Motor neuron (in vitro differentiated cells): ENCODE measurements around the gene PCDHGA7. TPM values are rescaled to one million over a fixed set of nuclear protein-coding genes. Genes with fewer than 3 reads are reported as not detected.
"Not testable (repeated sequence)": the region's sequence is repeated elsewhere in the genome, so short reads cannot be mapped to it uniquely, and the experiment has no call there.

ENCODE experiments used
- ATAC-seq, 8 experiments: fragments of 200-7000 bp; cut with Tn5 transposase; replicated peaks in 6 of 8; 2 replicates each; pipeline ENCODE4 v1.8.0; 2021; ENCODE audit warnings: mild to moderate bottlenecking in 8 of 8, moderate library complexity in 8 of 8
- H3K27ac ChIP-seq, 2 donors: fragments of 250-450 bp; sonication (Bioruptor Pico); 2 replicates each; pipeline ENCODE4 v1.9.0; 2021; ENCODE audit warnings: antibody characterized with exemption in 2 of 2, mild to moderate bottlenecking in 2 of 2, moderate library complexity in 1 of 2
- H3K4me1 ChIP-seq, 2 donors: fragments of 250-450 bp; sonication (Bioruptor Pico); replicated peaks in 1 of 2; 2 replicates each; pipeline ENCODE4 v1.6.1; 2021; ENCODE audit warnings: antibody characterized with exemption in 2 of 2, mild to moderate bottlenecking in 2 of 2, moderate library complexity in 1 of 2
- H3K4me3 ChIP-seq, 5 donors: fragments of 250-450 bp; sonication (Bioruptor Pico); 2 replicates each; pipeline ENCODE4 v1.9.0; 2021; ENCODE audit warnings: antibody characterized with exemption in 5 of 5, mild to moderate bottlenecking in 5 of 5, moderate library complexity in 4 of 5
- WGBS, 10 experiments: fragments of 450-650 bp; shearing (Covaris generic); methylation state at CpG; one replicate each; pipeline ENCODE4 v1.0.0; 2022; 5-methylcytosine and 5-hydroxymethylcytosine counted together
- in situ Hi-C, 9 experiments: fragments of 400-800 bp; cut with MboI; loops; one replicate each; pipeline ENCODE4 v1.15.0; 2021; ENCODE audit warnings: low sequenced_read_pairs in 9 of 9, low pct_unique_long_range_greater_than_20kb in 2 of 9; ENCODE audit not compliant: unreplicated experiment in 9 of 9
- total RNA-seq, 8 experiments: library from RNA; unstranded; fragments of 300-600 nt; gene quantifications; 2 replicates each; pipeline versions ENCODE4 v1.2.3 to v1.2.4, GENCODE V29; 2022

The PCDHGA7 gene
- total RNA-seq, 8 experiments from 2014 or later, result 0.16 to 5.8 (median 0.52) TPM

- 94 to 98% (median 98%) methylated on average over 3 to 14 of the region's 38 CpGs; no CpG with 5 or more reads in 7 of the 10 experiments for WGBS, 10 experiments
- H3K27ac ChIP-seq, H3K4me3 ChIP-seq, in situ Hi-C loops, H3K4me1 ChIP-seq, ATAC-seq: not testable (repeated sequence)
These were observed 49.8 kb downstream of the PCDHGA7 start for GRCh38 chr5:141432308-141432707.

- ATAC-seq, H3K4me3 ChIP-seq, H3K4me1 ChIP-seq, in situ Hi-C loops, H3K27ac ChIP-seq: not testable (repeated sequence)
- WGBS, 10 experiments, result 31 to 100% (median 85%) methylated on average over 1 to 16 of the region's 29 CpGs; no CpG with 5 or more reads in 2 of the 10 experiments
These were observed 50.2 kb downstream of the PCDHGA7 start for GRCh38 chr5:141432726-141433125.

DNA sequence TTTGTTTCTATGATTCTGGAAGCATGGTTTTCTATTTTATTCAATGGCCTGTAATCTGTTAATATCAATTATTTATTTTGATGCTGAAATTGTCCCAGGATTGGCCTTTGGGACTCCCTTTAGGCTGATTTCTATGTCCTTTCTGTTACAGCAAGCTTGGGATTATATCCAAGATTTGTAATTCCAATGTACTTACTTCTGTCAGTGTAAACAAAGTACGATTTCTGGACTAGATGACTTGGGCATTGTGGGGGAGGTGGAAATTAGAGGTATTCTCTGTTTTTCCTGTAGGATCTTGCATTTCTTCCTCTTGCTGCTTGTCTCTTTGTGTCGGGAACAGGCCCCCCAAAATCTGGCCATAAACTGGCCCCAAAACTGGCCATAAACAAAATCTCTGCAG is 51.5 kb downstream of the PCDHGA7 start:
- WGBS, 10 experiments, result 17 to 100% (median 66%) methylated on average over 1 to 2 of the region's 2 CpGs; no CpG with 5 or more reads in 2 of the 10 experiments
- Histone ChIP-seq H3K27ac (no peak overlapping the region), H3K4me1 (no peaks in the 10 kb centered on the region), H3K4me3 (no peak overlapping the region)
- no peak for ATAC-seq
- in situ Hi-C loops, result no loop called here

Other genes with a start within 250 kb of the PCDHGA7 start
- gene PCDHB5, start 247.5 kb upstream of the PCDHGA7 start, total RNA-seq, result 10 to 100 TPM in 3 of 8 experiments, 1 to 10 TPM in 1, under 1 TPM in 3, not detected in 1; 0.27 to 51.6 (median 8.5) TPM
- 1 to 10 TPM in 4 of 8 experiments, under 1 TPM in 3, not detected in 1; 0.28 to 2.8 (median 2.3) TPM for gene PCDHB6, start 232.7 kb upstream of the PCDHGA7 start, total RNA-seq
- gene PCDHB7, start 210.1 kb upstream of the PCDHGA7 start, total RNA-seq, result 1 to 10 TPM in 3 of 8 experiments, under 1 TPM in 5; 0.20 to 2.0 (median 0.50) TPM
- gene PCDHB8, start 205.0 kb upstream of the PCDHGA7 start, total RNA-seq, result 1 to 10 TPM in 4 of 8 experiments, under 1 TPM in 4; 0.11 to 4.4 (median 1.8) TPM
- gene PCDHB16, start 200.4 kb upstream of the PCDHGA7 start, total RNA-seq, result 1 to 10 TPM in 5 of 8 experiments, under 1 TPM in 3; 0.25 to 3.4 (median 1.8) TPM
- 10 to 100 TPM in 1 of 8 experiments, 1 to 10 TPM in 6, under 1 TPM in 1; 0.72 to 10.1 (median 2.3) TPM for gene PCDHB9, start 195.6 kb upstream of the PCDHGA7 start, total RNA-seq
- gene PCDHB10, start 190.4 kb upstream of the PCDHGA7 start, total RNA-seq, result 10 to 100 TPM in 1 of 8 experiments, 1 to 10 TPM in 4, under 1 TPM in 3; 0.20 to 25.4 (median 5.5) TPM
- 1 to 10 TPM in 6 of 8 experiments, under 1 TPM in 2; 0.46 to 6.1 (median 3.4) TPM for gene PCDHB11, start 183.1 kb upstream of the PCDHGA7 start, total RNA-seq
- gene PCDHB12, start 174.0 kb upstream of the PCDHGA7 start, total RNA-seq, result 1 to 10 TPM in 5 of 8 experiments, under 1 TPM in 3; 0.31 to 8.9 (median 2.9) TPM
- 1 to 10 TPM in 7 of 8 experiments, under 1 TPM in 1; 0.25 to 6.7 (median 2.9) TPM for gene PCDHB13, start 168.8 kb upstream of the PCDHGA7 start, total RNA-seq
- gene PCDHB14, start 159.4 kb upstream of the PCDHGA7 start, total RNA-seq, result 10 to 100 TPM in 1 of 8 experiments, 1 to 10 TPM in 7; 1.2 to 16.7 (median 6.5) TPM
- 1 to 10 TPM in 6 of 8 experiments, under 1 TPM in 2; 0.25 to 8.6 (median 3.5) TPM for gene PCDHB15, start 137.3 kb upstream of the PCDHGA7 start, total RNA-seq
- gene SLC25A2, start 78.7 kb upstream of the PCDHGA7 start, total RNA-seq, result 1 to 10 TPM in 1 of 8 experiments, under 1 TPM in 5, not detected in 2; 0.14 to 1.4 (median 0.54) TPM
- 100 to 1,000 TPM in 2 of 8 experiments, 10 to 100 TPM in 6; 58.8 to 118 (median 71.3) TPM for gene TAF7, start 62.0 kb upstream of the PCDHGA7 start, total RNA-seq
- 1 to 10 TPM in 2 of 8 experiments, under 1 TPM in 6; 0.23 to 1.3 (median 0.79) TPM for gene PCDHGA1, start 52.2 kb upstream of the PCDHGA7 start, total RNA-seq
- 1 to 10 TPM in 2 of 8 experiments, under 1 TPM in 6; 0.16 to 1.5 (median 0.34) TPM for gene PCDHGA2, start 44.0 kb upstream of the PCDHGA7 start, total RNA-seq
- gene PCDHGA3, start 38.9 kb upstream of the PCDHGA7 start, total RNA-seq, result 10 to 100 TPM in 1 of 8 experiments, 1 to 10 TPM in 1, under 1 TPM in 6; 0.05 to 32.1 (median 0.65) TPM
- gene PCDHGB1, start 32.6 kb upstream of the PCDHGA7 start, total RNA-seq, result 1 to 10 TPM in 3 of 8 experiments, under 1 TPM in 5; 0.33 to 4.4 (median 0.83) TPM
- 1 to 10 TPM in 5 of 8 experiments, under 1 TPM in 3; 0.22 to 3.2 (median 1.4) TPM for gene PCDHGA4, start 27.7 kb upstream of the PCDHGA7 start, total RNA-seq
- gene PCDHGB2, start 22.7 kb upstream of the PCDHGA7 start, total RNA-seq, result 10 to 100 TPM in 1 of 8 experiments, 1 to 10 TPM in 2, under 1 TPM in 5; 0.41 to 10.7 (median 0.83) TPM
- gene PCDHGA5, start 18.6 kb upstream of the PCDHGA7 start, total RNA-seq, result 1 to 10 TPM in 2 of 8 experiments, under 1 TPM in 6; 0.16 to 5.2 (median 0.50) TPM
- 1 to 10 TPM in 3 of 8 experiments, under 1 TPM in 5; 0.22 to 6.5 (median 0.59) TPM for gene PCDHGB3, start 12.5 kb upstream of the PCDHGA7 start, total RNA-seq
- 1 to 10 TPM in 4 of 8 experiments, under 1 TPM in 4; 0.11 to 6.9 (median 0.88) TPM for gene PCDHGA6, start 8.9 kb upstream of the PCDHGA7 start, total RNA-seq
- 10 to 100 TPM in 1 of 8 experiments, 1 to 10 TPM in 5, under 1 TPM in 2; 0.22 to 92.9 (median 1.4) TPM for gene PCDHGB4, start 5.0 kb downstream of the PCDHGA7 start, total RNA-seq
- 1 to 10 TPM in 2 of 8 experiments, under 1 TPM in 6; 0.11 to 5.7 (median 0.57) TPM for gene PCDHGA8, start 9.9 kb downstream of the PCDHGA7 start, total RNA-seq
- 10 to 100 TPM in 1 of 8 experiments, 1 to 10 TPM in 3, under 1 TPM in 4; 0.05 to 11.4 (median 0.83) TPM for gene PCDHGB5, start 15.2 kb downstream of the PCDHGA7 start, total RNA-seq
- gene PCDHGA9, start 20.0 kb downstream of the PCDHGA7 start, total RNA-seq, result 1 to 10 TPM in 4 of 8 experiments, under 1 TPM in 4; 0.22 to 5.5 (median 1.3) TPM
- 10 to 100 TPM in 5 of 8 experiments, 1 to 10 TPM in 3; 1.1 to 46.7 (median 31.5) TPM for gene PCDHGB6, start 25.3 kb downstream of the PCDHGA7 start, total RNA-seq
- 1 to 10 TPM; 2.1 to 7.6 (median 4.4) TPM for gene PCDHGA10, start 30.2 kb downstream of the PCDHGA7 start, total RNA-seq
- 10 to 100 TPM in 2 of 8 experiments, 1 to 10 TPM in 6; 4.7 to 31.4 (median 9.2) TPM for gene PCDHGB7, start 34.9 kb downstream of the PCDHGA7 start, total RNA-seq
- gene PCDHGA11, start 38.3 kb downstream of the PCDHGA7 start, total RNA-seq, result 1 to 10 TPM; 1.3 to 8.8 (median 3.8) TPM
- 10 to 100 TPM in 1 of 8 experiments, 1 to 10 TPM in 7; 1.0 to 16.1 (median 1.5) TPM for gene PCDHGA12, start 47.8 kb downstream of the PCDHGA7 start, total RNA-seq
- gene PCDHGC3, start 93.2 kb downstream of the PCDHGA7 start, total RNA-seq, result 10 to 100 TPM; 15.4 to 73.0 (median 26.0) TPM
- gene PCDHGC4, start 102.3 kb downstream of the PCDHGA7 start, total RNA-seq, result 1 to 10 TPM in 5 of 8 experiments, under 1 TPM in 3; 0.46 to 6.7 (median 4.8) TPM
- 1 to 10 TPM in 4 of 8 experiments, under 1 TPM in 4; 0.31 to 4.1 (median 1.1) TPM for gene PCDHGC5, start 106.3 kb downstream of the PCDHGA7 start, total RNA-seq
- gene DIAPH1, start 236.3 kb downstream of the PCDHGA7 start, total RNA-seq, result 10 to 100 TPM in 6 of 8 experiments, 1 to 10 TPM in 2; 7.4 to 93.8 (median 20.0) TPM